ENCODE measurements around the gene CEP350. TPM values are rescaled to one million over a fixed set of nuclear protein-coding genes. Genes with fewer than 3 reads are reported as not detected.
A peak's percentile ranks its signal among the peaks of the same experiment; 100 is the strongest.

Gene CEP350
- total RNA-seq, result 10 to 100 TPM; 56.1 to 90.1 (median 64.4) TPM
- polyA plus RNA-seq, result 10 to 100 TPM; 39.1 to 50.2 TPM
- 288 reads per million, percentile 96 among the genes with 10 or more reads in this experiment for total RNA-seq

- Mint-ChIP-seq H3K36me3 (peaks cover 0 to 15% (median 0%) of the 10 kb centered on the region in 5 donors), H3K27me3 (no peaks in the 10 kb centered on the region), H3K9me3 (peaks cover 0 to 2% (median 0%) of the 10 kb centered on the region in 11 donors), H3K4me1 (peaks cover 34 to 72% (median 62%) of the 10 kb centered on the region in 7 donors), H3K4me3 (peak within 1 kb of the TSS; percentile 81 to 97 (median 93)), H3K27ac (peak within 1 kb of the TSS; percentile 91 to 99 (median 97))
- Histone ChIP-seq H3K4me3 (ENCODE audit: low read length) (peak within 1 kb of the TSS; percentile 67), H3K9me3 (ENCODE audit: control insufficient read depth in 2 of 3, low read length in 3 of 3) (no peaks in the 10 kb centered on the region), H3K36me3 (ENCODE audit: control insufficient read depth in 2 of 3, insufficient read depth in 3 of 3, low read length in 3 of 3) (peaks cover 0 to 7% (median 0%) of the 10 kb centered on the region in 3 experiments), H3K27ac (ENCODE audit: low read depth, low read length) (peak within 1 kb of the TSS; percentile 95), H3K27me3 (ENCODE audit: control insufficient read depth in 2 of 2, insufficient read depth in 2 of 2, low read length in 2 of 2) (no peaks in the 10 kb centered on the region), H3K4me1 (ENCODE audit: control insufficient read depth in 2 of 2, insufficient read depth in 2 of 2, low read length in 2 of 2) (peaks cover 32 to 42% of the 10 kb centered on the region in 2 donors)
- CTCF ChIA-PET, result interaction anchor here (0.9 to 1.9 kb wide), 5 partner anchors 72 to 140 kb away, joined by 3 to 5 read pairs (median 3); no protein-coding TSS in a partner anchor
- POLR2A ChIA-PET, result interaction anchor here (0.6 to 5.8 kb wide), 22 partner anchors 9 to 1079 kb away, joined by 3 to 82 read pairs (median 4); partner anchors contain the start of genes ACBD6, QSOX1, TOR1AIP1 and TOR1AIP2
- peak; percentile 93 to 99 (median 98) for DNase-seq
- ATAC-seq, result peak; percentile 92
- intact Hi-C loops (cut with micrococcal nuclease), result loop anchor here (1.0 to 10.0 kb wide), 18 partner anchors 37 to 1150 kb away; partner anchors contain the start of genes TOR1AIP1 (in 2 of the 2), TOR1AIP2 (in 2 of the 2), ACBD6 (in 1 of the 2) and AXDND1 (in 1 of the 2)
Measured at GRCh38 chr1:179954493-179955286, at the start of gene CEP350. CEP350 (plus strand) TSS chr1:179954810; CDS start chr1:179986182, 31,372 bp downstream.

- peaks cover under 1 to 48% (median 28%) of the 10 kb centered on the region in 3 experiments for H3K36me3 ChIP-seq (ENCODE audit: control insufficient read depth in 2 of 3, insufficient read depth in 3 of 3, low read length in 3 of 3)
- peak overlapping the region in 5 of 9 donors; percentile 1 to 62 (median 9) for H3K27ac Mint-ChIP-seq
Measured at GRCh38 chr1:179910934-179911333, 43.7 kb upstream of the CEP350 start.

GRCh38 chr1:179911812-179912211 lies 42.8 kb upstream of the CEP350 start:
- peaks cover 0 to 12% (median 4%) of the 10 kb centered on the region in 7 donors for H3K4me1 Mint-ChIP-seq
- intact Hi-C loops (cut with micrococcal nuclease), result no loop called here
- peak overlapping the region in 3 of 9 donors; percentile 6 to 63 (median 12) for H3K27ac Mint-ChIP-seq
- peaks cover 0 to 53% (median 28%) of the 10 kb centered on the region in 3 experiments for H3K36me3 ChIP-seq (ENCODE audit: control insufficient read depth in 2 of 3, insufficient read depth in 3 of 3, low read length in 3 of 3)
- DNase-seq (no peak), ATAC-seq (no peak)
- H3K36me3 Mint-ChIP-seq, result peaks cover 4 to 28% (median 23%) of the 10 kb centered on the region in 5 donors
- H3K9me3 ChIP-seq (ENCODE audit: control insufficient read depth in 2 of 3, low read length in 3 of 3), result no peaks in the 10 kb centered on the region
- H3K4me1 ChIP-seq (ENCODE audit: control insufficient read depth in 2 of 2, insufficient read depth in 2 of 2, low read length in 2 of 2), result no peaks in the 10 kb centered on the region
- CTCF ChIA-PET, result interaction anchor here (0.7 kb wide), 1 partner anchor 747 kb away, joined by 4 read pairs; no protein-coding TSS in a partner anchor
- H3K4me3 ChIP-seq (ENCODE audit: low read length), result no peak overlapping the region
- no peaks in the 10 kb centered on the region for H3K9me3 Mint-ChIP-seq
- POLR2A ChIA-PET, result no interaction called here
- H3K4me3 Mint-ChIP-seq, result no peak overlapping the region
- no peaks in the 10 kb centered on the region for H3K27me3 Mint-ChIP-seq
- H3K27me3 ChIP-seq (ENCODE audit: control insufficient read depth in 2 of 2, insufficient read depth in 2 of 2, low read length in 2 of 2), result no peaks in the 10 kb centered on the region
- H3K27ac ChIP-seq (ENCODE audit: low read depth, low read length), result no peak overlapping the region

More at GRCh38 chr1:179910934-179911333, 43.7 kb upstream of the CEP350 start:
- no peak overlapping the region for H3K27ac ChIP-seq (ENCODE audit: low read depth, low read length)
- no peaks in the 10 kb centered on the region for H3K9me3 ChIP-seq (ENCODE audit: control insufficient read depth in 2 of 3, low read length in 3 of 3)
- H3K27me3 ChIP-seq (ENCODE audit: control insufficient read depth in 2 of 2, insufficient read depth in 2 of 2, low read length in 2 of 2), result no peaks in the 10 kb centered on the region
- H3K4me1 Mint-ChIP-seq, result peaks cover 0 to 15% (median 4%) of the 10 kb centered on the region in 7 donors
- ATAC-seq (no peak), DNase-seq (no peak)
- H3K4me1 ChIP-seq (ENCODE audit: control insufficient read depth in 2 of 2, insufficient read depth in 2 of 2, low read length in 2 of 2), result no peaks in the 10 kb centered on the region
- POLR2A ChIA-PET, result interaction anchor here (0.5 to 1.2 kb wide), 2 partner anchors 11 to 28 kb away, joined by 3 to 4 read pairs; no protein-coding TSS in a partner anchor
- H3K4me3 Mint-ChIP-seq, result no peak overlapping the region
- CTCF ChIA-PET, result no interaction called here
- no peaks in the 10 kb centered on the region for H3K27me3 Mint-ChIP-seq
- H3K9me3 Mint-ChIP-seq, result no peaks in the 10 kb centered on the region
- intact Hi-C loops (cut with micrococcal nuclease), result no loop called here
- peaks cover 4 to 32% (median 25%) of the 10 kb centered on the region in 5 donors for H3K36me3 Mint-ChIP-seq
- no peak overlapping the region for H3K4me3 ChIP-seq (ENCODE audit: low read length)

GRCh38 chr1:179917601-179918429 lies 36.8 kb upstream of the CEP350 start:
- DNase-seq, result no peak
- Mint-ChIP-seq H3K4me1 (peaks cover 0 to 7% (median 2%) of the 10 kb centered on the region in 7 donors), H3K27ac (peak overlapping the region in 1 of 9 donors; percentile 20), H3K4me3 (no peak overlapping the region), H3K36me3 (peaks cover 10 to 37% (median 23%) of the 10 kb centered on the region in 5 donors), H3K9me3 (no peaks in the 10 kb centered on the region), H3K27me3 (no peaks in the 10 kb centered on the region)
- peaks cover 15 to 57% (median 15%) of the 10 kb centered on the region in 3 experiments for H3K36me3 ChIP-seq (ENCODE audit: control insufficient read depth in 2 of 3, insufficient read depth in 3 of 3, low read length in 3 of 3)
- H3K27ac ChIP-seq (ENCODE audit: low read depth, low read length), result no peak overlapping the region
- no peaks in the 10 kb centered on the region for H3K4me1 ChIP-seq (ENCODE audit: control insufficient read depth in 2 of 2, insufficient read depth in 2 of 2, low read length in 2 of 2)
- CTCF ChIA-PET, result interaction anchor here (0.8 kb wide), 1 partner anchor 103 kb away, joined by 3 read pairs; no protein-coding TSS in a partner anchor
- ATAC-seq, result no peak
- intact Hi-C loops (cut with micrococcal nuclease), result loop anchor here in 1 of 2 donors (5.0 kb wide), 1 partner anchor 34 kb away; the partner anchor contains the start of gene CEP350
- POLR2A ChIA-PET, result no interaction called here
- no peaks in the 10 kb centered on the region for H3K27me3 ChIP-seq (ENCODE audit: control insufficient read depth in 2 of 2, insufficient read depth in 2 of 2, low read length in 2 of 2)
- no peak overlapping the region for H3K4me3 ChIP-seq (ENCODE audit: low read length)
- no peaks in the 10 kb centered on the region for H3K9me3 ChIP-seq (ENCODE audit: control insufficient read depth in 2 of 3, low read length in 3 of 3)

- no peak overlapping the region for H3K4me3 Mint-ChIP-seq
- H3K4me1 Mint-ChIP-seq, result peaks cover 0 to 7% (median 2%) of the 10 kb centered on the region in 7 donors
- H3K9me3 ChIP-seq (ENCODE audit: control insufficient read depth in 2 of 3, low read length in 3 of 3), result no peaks in the 10 kb centered on the region
- no peaks in the 10 kb centered on the region for H3K9me3 Mint-ChIP-seq
- H3K27me3 Mint-ChIP-seq, result no peaks in the 10 kb centered on the region
- ATAC-seq (no peak), DNase-seq (no peak)
- intact Hi-C loops (cut with micrococcal nuclease), result no loop called here
- H3K27me3 ChIP-seq (ENCODE audit: control insufficient read depth in 2 of 2, insufficient read depth in 2 of 2, low read length in 2 of 2), result no peaks in the 10 kb centered on the region
- peak overlapping the region in 4 of 9 donors; percentile 8 to 77 (median 40) for H3K27ac Mint-ChIP-seq
- no peak overlapping the region for H3K27ac ChIP-seq (ENCODE audit: low read depth, low read length)
- ChIA-PET CTCF (no interaction called here), POLR2A (interaction anchor here (1.0 kb wide), 2 partner anchors 10 to 15 kb away, joined by 3 to 4 read pairs; no protein-coding TSS in a partner anchor)
- H3K4me1 ChIP-seq (ENCODE audit: control insufficient read depth in 2 of 2, insufficient read depth in 2 of 2, low read length in 2 of 2), result no peaks in the 10 kb centered on the region
- peaks cover 10 to 30% (median 22%) of the 10 kb centered on the region in 5 donors for H3K36me3 Mint-ChIP-seq
- peaks cover 10 to 31% (median 15%) of the 10 kb centered on the region in 3 experiments for H3K36me3 ChIP-seq (ENCODE audit: control insufficient read depth in 2 of 3, insufficient read depth in 3 of 3, low read length in 3 of 3)
- no peak overlapping the region for H3K4me3 ChIP-seq (ENCODE audit: low read length)
Measured at GRCh38 chr1:179921472-179921871, 33.1 kb upstream of the CEP350 start.

Data from naive thymus-derived CD4-positive, alpha-beta T cell (primary cell).